GM20431 (cell line): ENCODE data around the gene DERA.
"Not testable (repeated sequence)": the region's sequence is repeated elsewhere in the genome, so short reads cannot be mapped to it uniquely, and the experiment has no call there.

ENCODE experiments used
- in situ Hi-C: fragments of 300-500 bp; cut with MseI, MboI; formaldehyde crosslinking; loops from one replicate; pipeline ENCODE4 v1.15.0; 2020; ENCODE audit warnings: low sequenced_read_pairs; ENCODE audit not compliant: unreplicated experiment

Gene DERA

DNA sequence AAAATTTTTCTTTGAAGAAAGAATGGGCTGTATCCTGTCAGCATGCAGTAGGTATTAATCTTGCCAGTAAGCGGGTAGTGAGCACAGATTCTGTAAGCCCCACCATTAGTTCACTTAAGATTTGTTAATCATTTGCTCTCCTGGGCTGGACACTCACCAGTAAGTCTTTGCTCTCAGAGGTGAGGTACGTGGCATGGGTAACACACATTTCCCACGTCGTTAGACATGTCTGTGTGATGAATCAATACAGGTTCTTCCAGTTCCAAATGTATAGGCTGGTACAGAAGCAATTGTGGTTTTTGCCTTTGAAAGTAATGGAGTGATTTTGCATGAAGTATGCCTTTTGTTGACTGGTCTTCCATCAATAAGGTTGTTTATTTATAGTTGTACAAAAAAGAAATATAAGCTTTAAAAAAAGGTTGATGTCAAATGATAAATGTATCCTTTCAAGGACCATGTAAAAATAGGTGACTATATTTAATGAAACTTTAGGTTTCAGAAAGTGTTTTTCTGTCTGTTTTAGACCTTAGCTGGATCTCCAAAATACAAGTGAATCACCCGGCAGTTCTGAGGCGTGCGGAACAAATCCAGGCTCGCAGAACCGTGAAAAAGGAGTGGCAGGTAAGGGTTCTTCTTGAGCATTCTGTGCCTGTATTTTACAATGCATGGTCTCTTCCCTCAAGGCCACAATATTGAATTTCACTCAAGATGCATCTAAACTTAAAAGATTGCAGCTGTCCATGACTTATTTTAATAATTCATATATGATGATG, 45.5 kb downstream of the DERA start:
- in situ Hi-C loops = no loop called here

DNA sequence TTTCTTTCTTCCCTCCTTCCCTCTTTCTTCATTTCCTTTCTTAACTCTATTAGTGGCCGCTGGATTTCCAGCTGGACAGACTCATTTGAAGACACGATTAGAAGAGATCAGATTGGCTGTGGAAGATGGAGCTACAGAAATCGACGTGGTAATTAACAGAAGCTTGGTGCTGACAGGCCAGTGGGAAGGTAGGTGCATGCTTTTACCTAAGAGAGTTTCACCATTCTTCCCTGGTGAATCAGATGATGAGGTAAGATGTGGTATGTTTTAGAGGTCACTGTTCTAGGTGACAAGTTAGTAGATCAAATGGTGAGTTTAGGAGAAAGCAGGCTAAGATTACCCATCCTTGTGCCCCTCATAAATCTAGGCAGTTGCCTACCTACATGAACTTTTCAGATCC, 51.6 kb downstream of the DERA start:
- in situ Hi-C loops = no loop called here

DNA sequence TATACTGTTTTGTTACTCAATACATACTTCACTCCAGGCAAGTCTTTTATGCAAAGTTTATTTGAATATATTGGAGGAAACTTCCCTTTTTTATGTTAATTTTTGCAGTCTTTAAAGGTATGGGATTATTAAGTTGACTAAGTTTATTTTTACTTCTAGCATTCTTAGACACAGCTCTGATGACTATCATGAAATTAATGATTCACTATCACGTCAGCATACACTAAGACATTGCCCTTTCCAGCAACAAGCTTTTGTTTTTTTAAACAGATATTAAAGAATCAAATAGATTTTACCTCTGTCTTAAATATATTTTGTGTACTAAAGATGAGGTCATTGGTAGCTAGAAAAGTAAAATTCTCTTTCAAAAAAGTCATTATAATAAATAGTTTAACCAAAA, 52.1 kb downstream of the DERA start:
- in situ Hi-C loops = no loop called here

DNA sequence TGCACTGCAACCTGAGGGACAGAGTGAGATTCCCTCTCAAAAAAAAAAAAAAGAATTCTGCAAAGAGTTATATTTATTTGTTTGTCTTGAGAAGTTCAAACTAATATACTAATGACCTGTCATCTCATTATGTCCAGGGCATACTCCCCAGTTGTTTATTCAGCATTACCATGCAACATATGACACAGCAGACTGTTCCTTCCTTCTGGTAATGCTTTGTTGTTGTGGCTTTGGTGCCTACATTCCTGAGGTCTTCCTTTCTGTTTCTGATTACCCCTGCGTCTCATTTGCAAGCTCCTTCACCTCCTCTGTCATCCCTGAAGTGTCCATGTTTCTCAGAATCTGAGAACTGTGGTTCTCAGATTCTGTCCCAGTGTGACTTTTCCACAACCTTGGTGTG, 55.3 kb downstream of the DERA start:
- in situ Hi-C loops = no loop called here

DNA sequence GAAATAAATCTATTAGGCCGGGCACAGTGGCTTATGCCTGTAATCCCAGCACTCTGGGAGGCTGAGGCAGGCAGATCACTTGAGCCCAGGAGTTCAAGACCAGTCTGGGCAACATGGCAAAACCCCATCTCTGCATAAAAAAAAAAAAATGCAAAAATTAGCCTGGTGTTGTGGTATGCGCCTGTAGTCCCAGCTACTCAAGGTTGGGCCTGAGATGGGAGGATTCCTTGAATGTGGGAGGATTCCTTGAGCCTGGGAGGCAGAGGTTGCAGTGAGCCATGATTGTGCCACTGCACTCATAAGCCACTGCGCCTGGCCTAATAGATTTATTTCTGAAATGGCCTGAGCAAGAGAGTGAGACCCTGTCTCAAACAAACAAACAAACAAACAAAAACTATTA, 55.9 kb downstream of the DERA start:
- in situ Hi-C loops = not testable (repeated sequence)

DNA sequence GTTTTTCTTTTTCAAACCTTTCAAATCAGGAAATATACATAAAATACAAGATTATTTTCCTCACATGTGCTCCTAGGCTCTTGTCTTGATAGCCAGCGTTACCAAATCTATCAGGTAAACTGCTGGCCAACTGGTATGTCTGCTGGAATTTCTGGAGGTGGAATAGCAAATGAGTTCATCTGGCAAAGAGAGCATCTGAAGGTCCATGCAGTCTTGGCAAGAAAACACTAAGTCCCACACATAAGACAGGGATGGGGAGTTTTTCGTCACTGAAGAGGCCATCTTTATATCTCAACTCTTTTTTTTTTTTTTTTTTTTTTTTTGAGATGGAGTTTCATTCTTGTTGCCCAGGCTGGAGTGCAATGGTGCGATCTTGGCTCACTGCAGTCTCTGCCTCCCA, 60.1 kb downstream of the DERA start:
- in situ Hi-C loops = no loop called here

DNA sequence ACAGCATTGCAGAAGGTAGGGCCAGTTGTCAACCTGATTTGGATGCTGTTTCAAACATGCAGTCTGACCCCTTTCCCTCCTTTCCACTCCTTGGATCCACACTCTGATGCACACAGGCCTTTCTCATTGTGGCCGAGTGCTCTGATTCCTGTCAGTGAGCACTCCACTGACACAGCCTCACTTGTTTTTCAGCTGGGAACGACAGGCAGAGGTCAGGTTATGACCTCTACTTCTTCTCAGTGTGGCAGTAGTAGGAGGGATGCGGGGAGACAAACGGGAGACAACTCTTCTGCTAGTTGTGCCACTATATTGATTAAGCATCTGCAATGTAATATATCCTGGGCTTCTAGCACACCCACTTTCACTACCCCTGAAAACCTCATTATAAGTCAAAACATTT, 61.8 kb downstream of the DERA start:
- in situ Hi-C loops = no loop called here

DNA sequence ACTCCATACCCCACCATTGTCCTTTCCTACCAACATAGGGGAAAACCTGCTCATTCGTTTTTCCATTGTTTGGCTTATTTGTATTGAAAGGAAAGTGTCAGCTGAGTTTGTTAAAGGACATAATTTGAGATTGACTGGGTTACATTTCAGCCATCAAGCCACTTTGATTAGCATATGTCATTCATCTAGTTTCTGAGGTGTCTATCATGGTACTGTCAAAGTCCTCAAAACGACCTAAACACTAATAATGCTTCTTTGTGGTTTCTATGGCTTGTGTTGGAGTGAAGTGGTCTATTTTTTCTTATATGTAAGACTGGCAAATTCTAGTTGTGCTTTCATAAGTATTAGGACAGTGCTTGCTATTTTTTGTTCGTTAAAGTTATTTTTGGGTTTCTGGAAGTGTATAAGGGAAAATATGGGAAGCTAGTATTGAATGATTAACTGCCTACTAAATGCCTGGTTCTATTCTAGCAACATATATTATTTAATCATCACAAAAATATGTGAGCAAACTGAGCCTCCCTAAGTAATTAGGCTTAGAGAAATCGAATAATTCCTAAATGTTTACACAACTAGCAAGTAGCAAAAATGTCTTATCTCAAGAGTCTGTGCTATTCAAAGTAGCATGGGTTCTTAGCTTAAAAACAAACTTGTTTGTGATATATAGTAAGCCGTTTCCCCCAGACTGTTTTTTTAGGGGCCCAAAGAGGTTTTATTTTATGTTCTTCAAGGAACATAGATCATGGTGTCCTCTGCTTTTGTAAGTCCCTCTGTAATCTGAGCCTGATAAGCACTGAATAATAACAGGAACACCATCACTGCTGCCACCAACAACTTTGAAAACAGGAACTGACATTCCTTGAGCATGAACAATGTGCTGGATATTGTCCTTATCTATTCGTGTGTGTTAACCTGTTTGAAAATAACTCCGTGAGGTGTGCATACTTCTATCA, 67.1 kb downstream of the DERA start:
- in situ Hi-C loops = no loop called here

DNA sequence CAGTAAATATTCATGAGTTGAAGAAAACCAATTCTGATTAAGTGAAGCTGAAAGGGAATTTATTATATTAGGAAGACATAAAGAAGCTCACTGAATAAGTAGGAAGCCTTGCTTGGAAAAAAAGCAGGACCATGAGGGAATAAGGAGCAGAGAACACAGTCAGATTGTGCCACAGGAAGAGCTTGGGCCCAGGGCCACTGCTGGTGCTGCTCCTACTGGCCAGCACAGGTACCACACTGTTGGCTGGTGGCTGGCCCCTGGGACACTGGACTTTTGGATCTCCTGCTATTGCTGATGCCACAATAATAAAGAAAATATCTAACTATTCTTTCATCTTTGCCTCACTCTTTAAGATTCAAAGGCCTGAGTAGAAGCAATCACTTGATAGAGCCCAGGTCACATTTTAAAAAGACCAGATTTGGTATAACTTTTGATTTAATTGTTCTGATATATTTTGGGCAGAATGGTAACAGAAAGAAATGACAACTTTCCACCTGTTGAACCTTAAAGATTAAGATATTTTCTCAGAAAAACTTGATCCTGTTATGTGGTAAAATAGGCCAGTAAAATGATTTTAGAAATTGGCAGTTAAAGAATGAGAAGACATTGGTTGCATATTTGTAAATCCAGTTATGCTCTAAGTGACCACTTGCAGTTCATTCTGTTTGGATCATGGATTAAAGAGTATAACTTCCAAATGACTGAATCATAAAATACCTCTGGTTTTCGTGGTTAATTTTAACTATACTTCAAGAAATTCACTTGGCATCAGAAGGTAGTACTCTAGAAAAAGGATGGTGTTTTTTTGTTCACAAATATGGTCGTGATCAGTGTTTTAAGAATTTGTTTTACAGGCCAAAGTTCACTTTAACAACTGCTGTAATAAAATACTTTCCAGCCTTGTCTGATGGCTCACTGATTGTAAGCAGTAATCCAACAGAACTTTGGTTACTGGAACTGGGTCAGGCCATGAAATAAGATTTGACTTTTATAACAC, 68.3 kb downstream of the DERA start:
- in situ Hi-C loops = no loop called here

DNA sequence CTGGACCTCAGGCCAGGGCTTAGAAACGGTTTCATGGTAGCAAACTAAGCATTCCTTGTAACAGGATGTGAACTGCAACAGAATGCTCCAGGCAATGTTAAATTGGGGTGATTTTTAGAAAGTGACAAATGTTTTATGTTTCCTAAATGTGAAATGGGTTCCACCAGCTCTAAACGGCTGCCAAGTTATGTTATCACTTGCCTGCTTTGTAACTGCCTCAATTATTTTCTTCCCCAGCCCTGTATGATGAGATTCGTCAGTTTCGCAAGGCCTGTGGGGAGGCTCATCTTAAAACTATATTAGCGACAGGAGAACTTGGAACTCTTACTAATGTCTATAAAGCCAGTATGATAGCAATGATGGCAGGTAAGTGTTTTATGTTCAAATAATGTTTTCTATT, 70.9 kb downstream of the DERA start:
- in situ Hi-C loops = no loop called here

DNA sequence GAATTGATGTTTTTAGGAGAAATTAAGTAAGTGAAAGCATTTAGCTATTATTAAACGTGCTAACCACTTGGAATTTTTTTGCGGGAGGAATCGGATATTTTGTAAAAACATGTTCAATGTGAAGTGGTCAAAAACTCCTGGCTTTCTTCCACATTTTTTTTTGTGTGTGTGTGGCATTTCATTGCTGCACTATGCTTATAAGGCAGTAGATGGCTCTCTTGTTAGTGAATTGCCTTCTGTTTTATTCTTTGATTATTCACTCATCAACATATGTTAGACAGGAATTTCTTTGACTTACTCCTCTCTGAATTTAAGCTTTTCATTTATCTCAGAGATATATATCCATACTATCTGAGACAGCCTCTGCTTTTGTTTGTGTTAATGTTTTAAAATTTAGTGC, 71.3 kb downstream of the DERA start:
- in situ Hi-C loops = no loop called here

DNA sequence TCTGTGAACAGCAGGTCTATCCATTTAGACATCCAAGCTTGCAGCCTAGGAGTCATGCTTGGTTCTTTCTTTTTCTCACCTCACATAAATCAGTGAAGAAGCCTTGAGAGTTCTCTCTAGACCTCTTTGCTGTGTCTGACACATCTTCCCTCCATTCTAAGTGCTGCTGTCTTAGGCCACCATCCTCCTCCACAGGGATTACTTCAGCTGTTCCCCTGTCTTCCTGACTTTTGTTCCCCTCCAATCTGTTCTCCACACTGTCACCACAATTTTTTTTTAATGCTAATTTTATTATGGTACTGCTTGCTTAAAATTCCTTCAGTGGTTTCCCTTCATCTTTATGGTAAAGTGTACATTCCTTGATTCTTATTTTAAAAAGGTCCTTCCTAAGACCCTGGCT, 71.8 kb downstream of the DERA start:
- in situ Hi-C loops = no loop called here

DNA sequence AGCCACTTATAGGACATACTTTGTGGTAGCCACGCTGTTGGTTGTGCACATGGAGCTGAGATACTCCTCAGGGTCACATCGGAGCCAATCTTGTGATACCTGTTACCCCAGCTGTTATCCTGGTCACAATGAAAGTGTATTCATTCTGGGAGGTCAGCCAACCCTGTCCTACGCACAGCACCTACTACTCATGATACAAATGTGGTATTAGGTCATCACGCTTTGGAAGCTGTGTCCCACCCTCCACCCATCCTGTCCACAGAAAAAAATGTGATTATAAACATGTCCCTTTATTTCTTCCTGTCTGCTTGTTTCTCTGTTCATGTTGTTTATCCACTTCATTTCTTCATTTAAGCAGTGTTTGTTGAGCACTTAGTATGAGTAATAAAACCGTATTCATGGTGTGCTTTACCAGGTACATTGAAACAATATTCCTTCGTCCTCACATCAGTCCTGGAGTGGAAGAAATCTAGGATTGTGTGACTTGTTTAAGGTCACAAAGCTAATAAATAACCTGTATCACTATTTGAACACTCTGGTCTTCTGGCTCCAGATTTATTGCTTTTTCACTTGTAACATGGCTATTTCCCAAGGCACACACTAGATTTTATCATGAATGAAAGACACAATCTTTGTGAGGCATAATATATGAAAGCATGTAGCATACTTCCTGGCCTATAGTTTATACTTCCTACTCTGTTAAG, 73.1 kb downstream of the DERA start:
- in situ Hi-C loops = no loop called here

DNA sequence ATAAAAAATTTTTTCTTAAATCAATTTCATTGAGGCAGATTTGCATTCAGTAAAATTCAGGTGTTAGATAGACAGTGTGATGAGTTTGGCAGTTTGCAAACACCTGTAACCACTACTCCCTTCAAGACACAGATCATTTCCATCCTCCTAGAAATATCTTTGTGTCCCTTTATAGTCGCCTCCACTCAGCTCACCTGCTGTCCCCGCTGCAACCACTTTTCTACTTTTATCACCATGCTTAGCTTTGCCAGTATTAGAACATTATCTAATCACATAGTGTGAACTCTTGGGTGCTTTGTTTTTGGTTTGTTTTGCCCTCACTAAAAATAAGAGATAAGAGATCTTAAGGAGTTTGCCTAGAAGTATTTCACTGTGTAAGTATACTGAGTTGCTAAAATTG, 73.8 kb downstream of the DERA start:
- in situ Hi-C loops = no loop called here

DNA sequence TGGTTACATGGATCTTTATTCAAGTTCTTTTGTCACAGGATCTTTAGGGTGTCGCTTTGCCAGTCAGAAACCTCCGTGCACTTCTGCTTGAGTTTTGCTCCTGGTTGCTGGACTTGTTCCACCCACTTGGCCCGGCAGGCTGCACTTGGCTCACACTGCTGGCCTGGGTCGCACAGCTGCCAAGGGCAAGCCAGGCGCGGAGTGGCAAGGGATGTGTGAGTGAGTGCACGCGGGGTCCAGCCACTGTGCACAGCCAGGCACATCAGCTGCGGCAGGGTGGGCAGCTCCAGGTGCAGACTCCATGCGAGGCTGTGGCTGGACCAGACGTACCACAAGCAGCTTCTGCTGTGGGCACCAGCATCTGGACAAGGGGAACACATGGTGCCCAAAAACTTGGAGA, 76.6 kb downstream of the DERA start:
- in situ Hi-C loops = no loop called here

DNA sequence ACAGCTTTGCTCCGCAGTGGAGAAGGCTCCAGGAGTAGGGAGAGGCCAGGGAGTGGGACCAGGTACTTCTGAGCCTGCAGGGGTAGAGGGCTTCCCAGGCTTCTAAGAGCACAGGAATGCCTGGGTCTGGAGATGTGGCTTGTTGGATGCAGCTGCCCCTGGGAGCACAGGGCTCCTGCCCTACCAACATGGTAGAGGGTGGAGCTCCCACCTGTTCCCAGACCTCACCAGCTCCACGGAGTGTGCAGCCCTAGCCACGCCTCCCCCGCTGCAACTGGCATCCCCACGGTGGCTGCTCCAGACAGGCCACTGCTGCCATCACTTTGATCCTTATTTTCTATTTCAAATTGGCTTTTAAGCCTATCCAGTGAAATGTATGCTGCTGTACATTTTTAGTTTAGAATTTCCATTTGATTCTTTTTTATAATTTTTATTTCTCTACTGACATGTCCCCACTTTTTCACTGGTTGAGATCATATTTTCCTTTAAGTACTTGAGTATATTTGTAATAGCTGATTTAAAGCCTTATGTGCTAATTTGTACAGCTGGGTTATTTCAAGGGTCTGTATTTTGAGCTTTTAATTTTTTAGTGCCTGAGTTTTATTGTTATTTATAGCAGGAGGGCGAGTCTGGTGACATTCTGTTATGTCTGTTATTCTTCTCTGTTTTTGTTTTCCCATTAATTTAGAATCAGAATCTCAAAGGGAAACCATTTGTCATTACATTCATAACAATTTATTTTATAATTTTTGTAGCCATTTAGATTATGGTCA, 78.0 kb downstream of the DERA start:
- in situ Hi-C loops = no loop called here

DNA sequence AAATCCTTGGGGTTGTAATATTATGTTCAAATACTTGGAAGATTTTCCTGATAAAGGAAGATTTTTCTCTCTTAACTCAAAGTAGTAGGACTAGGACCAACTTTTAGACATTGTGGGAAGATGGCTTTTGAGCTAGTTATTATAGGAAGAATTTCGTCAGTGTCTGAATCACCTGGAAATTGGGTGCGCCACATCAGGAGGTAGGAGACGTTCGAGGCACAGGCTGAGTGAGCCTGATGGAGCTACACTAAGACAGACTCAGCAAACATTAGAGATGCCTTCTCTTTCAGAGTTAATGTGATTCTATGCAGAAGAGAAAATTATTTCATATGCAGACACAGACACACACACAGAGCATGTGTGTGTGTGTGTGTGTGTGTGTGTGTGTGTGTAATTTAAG, 84.7 kb downstream of the DERA start:
- in situ Hi-C loops = no loop called here

DNA sequence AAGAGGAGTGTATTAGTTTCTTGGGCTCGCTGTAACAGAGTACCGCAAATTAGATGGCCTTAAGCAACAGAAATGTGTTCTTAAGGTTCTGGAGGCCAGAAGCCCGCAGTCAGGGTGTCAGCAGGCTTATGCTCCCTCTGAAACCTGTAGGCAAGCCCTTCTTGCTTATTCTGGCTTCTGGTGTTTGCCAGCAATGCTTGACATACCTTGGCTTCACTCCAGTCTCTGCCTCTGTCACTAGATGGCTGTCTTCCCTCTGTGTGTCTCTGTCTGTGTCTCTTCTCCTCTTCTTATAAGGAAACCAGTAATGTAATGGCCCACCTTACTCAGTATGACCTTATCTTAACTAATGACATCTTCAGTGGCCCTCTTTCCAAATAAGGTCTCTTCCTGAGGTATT, 85.1 kb downstream of the DERA start:
- in situ Hi-C loops = no loop called here

DNA sequence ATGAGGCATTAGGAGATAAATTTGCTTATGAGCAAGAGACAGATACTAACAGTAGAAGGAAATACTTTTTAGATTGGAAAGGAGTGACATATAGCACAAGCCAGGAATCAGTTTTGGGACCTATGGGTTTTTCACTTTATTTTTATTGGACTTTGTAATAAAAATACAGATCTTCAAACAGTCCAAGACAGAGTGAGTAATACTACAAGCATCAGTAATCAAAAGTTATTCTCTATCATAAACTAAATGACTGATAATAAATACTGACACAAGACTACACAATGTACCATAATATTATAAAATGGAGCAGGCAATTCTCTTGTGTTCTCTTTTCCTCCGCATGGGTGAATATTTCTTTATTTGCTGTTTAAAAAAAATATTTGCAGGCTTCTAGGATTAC, 85.8 kb downstream of the DERA start:
- in situ Hi-C loops = no loop called here
